Panc1 (cell line): ENCODE measurements around the gene NANS. TPM values are rescaled to one million over a fixed set of nuclear protein-coding genes. Genes with fewer than 3 reads are reported as not detected.
"Not testable (repeated sequence)": the region's sequence is repeated elsewhere in the genome, so short reads cannot be mapped to it uniquely, and the experiment has no call there.

Experiments
- ATAC-seq: fragments of 200-7000 bp; cut with Tn5 transposase; 2 replicates; pipeline ENCODE4 v1.9.1; 2020; ENCODE audit warnings: mild to moderate bottlenecking, moderate library complexity
- BruUV-seq: library from RNA; stranded (reverse); fragments of 400-500 nt; replicated peaks from 2 replicates; lab custom pipeline; 2021; lab: Mats Ljungman, UMichigan
- CTCF ChIA-PET: fragments of 300-600 bp; sonication (Branson Sonifier 250); formaldehyde crosslinking; loops from one replicate; lab custom pipeline; 2022; ENCODE audit warnings: antibody characterized with exemption; lab: Charles Lee
- POLR2A ChIA-PET: fragments of 300-600 bp; sonication (Branson Sonifier 250); formaldehyde crosslinking; loops from one replicate; lab custom pipeline; 2022; ENCODE audit warnings: antibody characterized with exemption; lab: Charles Lee
- DNase-seq: peaks from one replicate; pipeline ENCODE4 v3.0.0-alpha.2; 2010; ENCODE audit warnings: low read depth, low spot score
- H3K27ac ChIP-seq: 2 replicates; pipeline ENCODE4 v1.5.1; 2011; ENCODE audit warnings: mild to moderate bottlenecking, low read length, inconsistent platforms
- H3K27me3 ChIP-seq: fragments of 200-500 bp; sonication (Bioruptor generic); 2 replicates; pipeline ENCODE4 v1.6.0; 2014; ENCODE audit warnings: low read length, inconsistent platforms; ENCODE audit not compliant: control insufficient read depth, insufficient read depth
- H3K36me3 ChIP-seq: fragments of 200-500 bp; sonication (Bioruptor generic); 2 replicates; pipeline ENCODE4 v1.5.1; 2014; ENCODE audit warnings: inconsistent platforms, mild to moderate bottlenecking, low read length, moderate library complexity; ENCODE audit not compliant: control insufficient read depth, insufficient read depth
- H3K4me1 ChIP-seq: 2 replicates; pipeline ENCODE4 v1.5.1; 2011; ENCODE audit warnings: inconsistent platforms, mild to moderate bottlenecking, low read length, moderate library complexity; ENCODE audit not compliant: control insufficient read depth, insufficient read depth
- H3K4me3 ChIP-seq, 2 experiments: 2 replicates each; pipeline ENCODE4 v1.5.1; 2011 to 2012; ENCODE audit warnings: low read depth in 2 of 2, low read length in 2 of 2, mild to moderate bottlenecking in 2 of 2, inconsistent platforms in 1 of 2, moderate library complexity in 1 of 2
- H3K9me3 ChIP-seq: fragments of 200-500 bp; sonication (Bioruptor generic); 2 replicates; pipeline ENCODE4 v1.5.1; 2014; ENCODE audit warnings: low read depth, mild to moderate bottlenecking, inconsistent platforms, low read length, moderate library complexity; ENCODE audit not compliant: control insufficient read depth, insufficient read depth
- POLR2AphosphoS5 ChIP-seq: IDR thresholded peaks from 2 replicates; pipeline ENCODE4 v1.6.1; 2012; ENCODE audit warnings: mild to moderate bottlenecking, low read depth, low read length, moderate library complexity
- SIN3A ChIP-seq: IDR thresholded peaks from 2 replicates; pipeline ENCODE4 v1.6.1; 2012; ENCODE audit warnings: low read depth, mild to moderate bottlenecking, low read length, moderate library complexity, borderline replicate concordance; ENCODE audit not compliant: insufficient read depth
- TCF7L2 ChIP-seq: IDR thresholded peaks from 2 replicates; pipeline ENCODE4 v1.6.1; 2011; ENCODE audit warnings: mild to moderate bottlenecking, low read depth, low read length, inconsistent platforms
- in situ Hi-C: cut with HindIII; loops from 2 replicates; pipeline ENCODE4 v1.10.0; 2016; ENCODE audit warnings: low sequenced_read_pairs, low pct_unique_long_range_greater_than_20kb
- intact Hi-C: fragments of 100-400 bp; cut with micrococcal nuclease; formaldehyde crosslinking; loops from one replicate; pipeline ENCODE4 v1.10.0; 2022; ENCODE audit not compliant: unreplicated experiment
- total RNA-seq: library from RNA; stranded (reverse); gene quantifications from one replicate; pipeline ENCODE4 v1.2.1, GENCODE V29; 2021; ENCODE audit not compliant: unreplicated experiment
- TF ChIP-seq, protein P1 (sequence below), 2 experiments: IDR thresholded peaks; 2 replicates each; pipeline ENCODE4 v1.6.1; 2011 to 2012; ENCODE audit warnings: low read depth in 2 of 2, control low read depth in 1 of 2, low read length in 1 of 2, mild to moderate bottlenecking in 1 of 2, moderate library complexity in 1 of 2; ENCODE audit not compliant: insufficient read depth in 1 of 2
- TF ChIP-seq, protein P2 (sequence below): fragments of 450-650 bp; IDR thresholded peaks from 2 replicates; pipeline ENCODE4 v1.5.1; 2017; ENCODE audit warnings: mild to moderate bottlenecking

The NANS gene
- total RNA-seq, 1 experiment from 2014 or later = 41.0 TPM

DNA sequence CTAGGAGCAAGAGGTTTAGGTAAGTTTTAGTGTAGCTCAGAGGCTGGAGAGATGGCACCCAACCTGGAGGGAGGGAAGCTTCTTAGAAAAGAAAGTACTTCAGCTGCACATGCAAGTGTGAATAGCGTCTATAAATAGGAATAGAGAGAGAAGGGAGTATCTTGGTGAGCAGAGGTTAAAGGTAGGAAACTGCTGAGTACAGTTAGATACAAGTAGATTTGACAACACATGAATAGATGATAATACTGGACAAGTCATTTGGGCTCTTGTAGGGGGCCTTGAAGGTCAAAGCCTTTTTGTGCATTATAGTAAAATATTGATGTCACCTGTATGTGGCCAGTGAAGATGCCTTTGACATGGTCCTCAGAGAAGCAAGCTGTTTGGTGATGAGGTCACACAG lies 39.2 kb upstream of the NANS start:
- no TSS peak for BruUV-seq
- in situ Hi-C loops (no loop called here), intact Hi-C loops (no loop called here)
- ATAC-seq = no peak
- no peaks in the 10 kb centered on the region for H3K4me1 ChIP-seq
- H3K4me3 ChIP-seq = no peak overlapping the region
- DNase-seq = no peak
- no peaks in the 10 kb centered on the region for H3K27me3 ChIP-seq
- peaks cover 18% of the 10 kb centered on the region for H3K36me3 ChIP-seq
- no peak overlapping the region for H3K27ac ChIP-seq
- TF ChIP-seq POLR2AphosphoS5 (no peak), SIN3A (no peak), TCF7L2 (no peak)
- TF ChIP-seq, protein P1, sequence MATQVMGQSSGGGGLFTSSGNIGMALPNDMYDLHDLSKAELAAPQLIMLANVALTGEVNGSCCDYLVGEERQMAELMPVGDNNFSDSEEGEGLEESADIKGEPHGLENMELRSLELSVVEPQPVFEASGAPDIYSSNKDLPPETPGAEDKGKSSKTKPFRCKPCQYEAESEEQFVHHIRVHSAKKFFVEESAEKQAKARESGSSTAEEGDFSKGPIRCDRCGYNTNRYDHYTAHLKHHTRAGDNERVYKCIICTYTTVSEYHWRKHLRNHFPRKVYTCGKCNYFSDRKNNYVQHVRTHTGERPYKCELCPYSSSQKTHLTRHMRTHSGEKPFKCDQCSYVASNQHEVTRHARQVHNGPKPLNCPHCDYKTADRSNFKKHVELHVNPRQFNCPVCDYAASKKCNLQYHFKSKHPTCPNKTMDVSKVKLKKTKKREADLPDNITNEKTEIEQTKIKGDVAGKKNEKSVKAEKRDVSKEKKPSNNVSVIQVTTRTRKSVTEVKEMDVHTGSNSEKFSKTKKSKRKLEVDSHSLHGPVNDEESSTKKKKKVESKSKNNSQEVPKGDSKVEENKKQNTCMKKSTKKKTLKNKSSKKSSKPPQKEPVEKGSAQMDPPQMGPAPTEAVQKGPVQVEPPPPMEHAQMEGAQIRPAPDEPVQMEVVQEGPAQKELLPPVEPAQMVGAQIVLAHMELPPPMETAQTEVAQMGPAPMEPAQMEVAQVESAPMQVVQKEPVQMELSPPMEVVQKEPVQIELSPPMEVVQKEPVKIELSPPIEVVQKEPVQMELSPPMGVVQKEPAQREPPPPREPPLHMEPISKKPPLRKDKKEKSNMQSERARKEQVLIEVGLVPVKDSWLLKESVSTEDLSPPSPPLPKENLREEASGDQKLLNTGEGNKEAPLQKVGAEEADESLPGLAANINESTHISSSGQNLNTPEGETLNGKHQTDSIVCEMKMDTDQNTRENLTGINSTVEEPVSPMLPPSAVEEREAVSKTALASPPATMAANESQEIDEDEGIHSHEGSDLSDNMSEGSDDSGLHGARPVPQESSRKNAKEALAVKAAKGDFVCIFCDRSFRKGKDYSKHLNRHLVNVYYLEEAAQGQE (IDR thresholded peaks at IDR 0.05; ENCODE audit: insufficient read depth in 1 of 2, low read depth in 2 of 2, low read length in 1 of 2) = no peak
- TF ChIP-seq, protein P2, sequence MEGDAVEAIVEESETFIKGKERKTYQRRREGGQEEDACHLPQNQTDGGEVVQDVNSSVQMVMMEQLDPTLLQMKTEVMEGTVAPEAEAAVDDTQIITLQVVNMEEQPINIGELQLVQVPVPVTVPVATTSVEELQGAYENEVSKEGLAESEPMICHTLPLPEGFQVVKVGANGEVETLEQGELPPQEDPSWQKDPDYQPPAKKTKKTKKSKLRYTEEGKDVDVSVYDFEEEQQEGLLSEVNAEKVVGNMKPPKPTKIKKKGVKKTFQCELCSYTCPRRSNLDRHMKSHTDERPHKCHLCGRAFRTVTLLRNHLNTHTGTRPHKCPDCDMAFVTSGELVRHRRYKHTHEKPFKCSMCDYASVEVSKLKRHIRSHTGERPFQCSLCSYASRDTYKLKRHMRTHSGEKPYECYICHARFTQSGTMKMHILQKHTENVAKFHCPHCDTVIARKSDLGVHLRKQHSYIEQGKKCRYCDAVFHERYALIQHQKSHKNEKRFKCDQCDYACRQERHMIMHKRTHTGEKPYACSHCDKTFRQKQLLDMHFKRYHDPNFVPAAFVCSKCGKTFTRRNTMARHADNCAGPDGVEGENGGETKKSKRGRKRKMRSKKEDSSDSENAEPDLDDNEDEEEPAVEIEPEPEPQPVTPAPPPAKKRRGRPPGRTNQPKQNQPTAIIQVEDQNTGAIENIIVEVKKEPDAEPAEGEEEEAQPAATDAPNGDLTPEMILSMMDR = no peak
- no peaks in the 10 kb centered on the region for H3K9me3 ChIP-seq
- ChIA-PET POLR2A (no interaction called here), CTCF (no interaction called here)

DNA sequence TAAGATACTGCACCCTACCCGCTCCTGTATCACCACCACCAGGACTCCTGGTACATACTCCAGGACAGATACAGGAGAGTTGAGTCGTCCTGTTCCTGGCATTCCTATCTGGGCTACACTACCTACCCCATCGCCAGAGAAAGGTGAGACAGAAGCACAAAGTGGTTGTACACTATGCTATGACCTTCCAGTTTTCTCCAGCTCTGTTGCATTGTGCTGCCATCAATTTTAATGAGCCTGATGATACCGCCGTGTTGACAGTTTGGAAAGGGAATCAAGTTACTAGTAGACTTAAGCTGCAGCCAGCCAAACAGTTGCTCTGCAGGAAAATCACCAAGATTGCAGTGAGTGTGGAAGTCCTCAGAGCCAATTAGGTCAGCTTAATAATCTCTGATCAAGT lies 38.2 kb upstream of the NANS start:
- intact Hi-C loops = no loop called here

DNA sequence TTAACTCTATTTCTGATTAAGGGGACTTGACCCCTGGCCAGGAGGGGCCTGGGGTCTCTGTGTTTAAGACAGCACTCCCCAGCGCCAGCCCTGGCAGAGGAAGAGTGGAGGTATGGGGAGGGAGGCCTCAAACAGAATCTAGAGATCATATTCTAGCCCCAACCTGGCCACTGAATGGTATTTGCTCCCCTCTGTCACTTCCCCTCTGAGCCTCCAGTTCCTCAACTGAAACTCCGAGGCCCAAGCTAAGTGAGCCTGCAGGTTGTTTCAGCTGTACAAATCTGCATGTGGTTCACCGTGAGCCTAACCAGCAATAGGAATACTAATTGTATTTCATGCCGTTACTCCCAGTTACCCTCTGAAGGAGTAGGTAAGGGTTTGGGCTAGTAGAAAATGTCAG lies 37.4 kb upstream of the NANS start:
- DNase-seq = no peak
- Histone ChIP-seq H3K4me3 (no peak overlapping the region), H3K36me3 (peaks cover 16% of the 10 kb centered on the region), H3K27me3 (no peaks in the 10 kb centered on the region), H3K27ac (no peak overlapping the region), H3K4me1 (no peaks in the 10 kb centered on the region), H3K9me3 (no peaks in the 10 kb centered on the region)
- ATAC-seq = no peak
- intact Hi-C loops = no loop called here
- in situ Hi-C loops = no loop called here
- no TSS peak for BruUV-seq
- CTCF ChIA-PET = interaction anchor here (0.6 kb wide), 1 partner anchor 32 kb away, joined by 3 read pairs; no protein-coding TSS in a partner anchor
- TF ChIP-seq SIN3A = no peak
- no peak for TF ChIP-seq POLR2AphosphoS5
- TF ChIP-seq, protein P2 = no peak
- TF ChIP-seq, protein P1 (IDR thresholded peaks at IDR 0.05; ENCODE audit: insufficient read depth in 1 of 2, low read depth in 2 of 2, low read length in 1 of 2) = no peak
- TF ChIP-seq TCF7L2 = no peak
- POLR2A ChIA-PET = no interaction called here

More for the DNA sequence above, 38.2 kb upstream of the NANS start:
- no peak for TF ChIP-seq SIN3A
- Histone ChIP-seq H3K9me3 (no peaks in the 10 kb centered on the region), H3K36me3 (peaks cover 16% of the 10 kb centered on the region), H3K27ac (no peak overlapping the region), H3K4me1 (no peaks in the 10 kb centered on the region), H3K27me3 (no peaks in the 10 kb centered on the region), H3K4me3 (no peak overlapping the region)
- BruUV-seq = no TSS peak
- no peak for DNase-seq
- in situ Hi-C loops = no loop called here
- ChIA-PET CTCF (no interaction called here), POLR2A (no interaction called here)
- no peak for ATAC-seq

DNA sequence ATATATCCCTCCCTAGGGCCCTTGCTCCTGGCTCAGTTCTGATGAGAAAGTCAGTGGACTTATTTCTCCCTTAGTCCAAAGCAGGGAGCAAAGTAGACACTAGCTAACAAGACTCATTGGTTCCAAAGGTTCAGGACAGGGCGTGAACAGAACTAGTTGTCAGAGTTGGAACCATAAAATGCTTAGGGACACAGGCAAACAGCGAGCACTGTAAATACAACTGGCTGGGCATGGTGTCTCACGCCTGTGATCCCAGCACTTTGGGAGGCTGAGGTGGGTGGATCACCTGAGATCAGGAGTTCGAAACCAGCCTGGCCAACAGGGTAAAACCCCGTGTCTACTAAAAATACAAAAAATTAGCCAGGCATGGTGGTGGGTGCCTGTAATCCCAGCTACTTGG lies 36.7 kb upstream of the NANS start:
- H3K9me3 ChIP-seq, H3K27me3 ChIP-seq, H3K4me1 ChIP-seq, DNase-seq, intact Hi-C loops, BruUV-seq, in situ Hi-C loops, ATAC-seq, H3K27ac ChIP-seq, POLR2A ChIA-PET, CTCF ChIA-PET, H3K4me3 ChIP-seq: not testable (repeated sequence)
- H3K36me3 ChIP-seq = peaks cover 14% of the 10 kb centered on the region
